CD14-positive monocyte (primary cell): ENCODE data around the gene STK39. TPM values are rescaled to one million over a fixed set of nuclear protein-coding genes. Genes with fewer than 3 reads are reported as not detected.

Source experiments
- DNase-seq, 3 donors: peaks; one replicate each; pipeline ENCODE4 v3.0.0-alpha.2; 2011 to 2022
- H2AFZ ChIP-seq: 2 replicates; pipeline ENCODE4 v1.6.0; 2012; ENCODE audit warnings: mild to moderate bottlenecking, low read depth, low read length, inconsistent platforms; ENCODE audit not compliant: insufficient read depth, poor library complexity, severe bottlenecking
- H3K27ac ChIP-seq, 2 donors: 1 replicate in 1 of 2; 2 replicates in 1 of 2; pipeline ENCODE4 v1.5.1; 2012 to 2013; ENCODE audit warnings: low read length in 2 of 2, control low read depth in 1 of 2, inconsistent platforms in 1 of 2, low read depth in 1 of 2, mild to moderate bottlenecking in 1 of 2
- H3K27me3 ChIP-seq, 2 donors: one replicate each; pipeline versions ENCODE4 v1.6.0 to v1.6.1; 2011 to 2013; ENCODE audit warnings: low read length in 2 of 2; ENCODE audit not compliant: control insufficient read depth in 2 of 2, insufficient read depth in 2 of 2
- H3K36me3 ChIP-seq, 2 donors: replicated peaks in 1 of 2; 1 replicate in 1 of 2; 2 replicates in 1 of 2; pipeline versions ENCODE4 v1.5.1 to v1.6.1; 2012 to 2013; ENCODE audit warnings: low read length in 2 of 2, control low read depth in 1 of 2, inconsistent platforms in 1 of 2, mild to moderate bottlenecking in 1 of 2; ENCODE audit not compliant: insufficient read depth in 2 of 2, control insufficient read depth in 1 of 2
- H3K4me1 ChIP-seq, 2 donors: 1 replicate in 1 of 2; 2 replicates in 1 of 2; pipeline versions ENCODE4 v1.5.1 to v1.6.1; 2012 to 2013; ENCODE audit warnings: low read length in 2 of 2, control low read depth in 1 of 2, inconsistent platforms in 1 of 2, mild to moderate bottlenecking in 1 of 2, moderate library complexity in 1 of 2; ENCODE audit not compliant: insufficient read depth in 2 of 2, control insufficient read depth in 1 of 2
- H3K4me2 ChIP-seq: replicated peaks from 2 replicates; pipeline ENCODE3; 2012; ENCODE audit warnings: low read length, moderate library complexity, mild to moderate bottlenecking; ENCODE audit not compliant: poor library complexity, severe bottlenecking; ENCODE audit errors: extremely low read depth
- H3K4me3 ChIP-seq, 3 experiments: fragments of 200-600 bp in 1 of 3; sonication (generic) in 1 of 3; replicated peaks in 1 of 3; 1 replicate in 2 of 3; 2 replicates in 1 of 3; pipeline ENCODE4 v1.5.1; 2011 to 2013; ENCODE audit warnings: low read length in 3 of 3, mild to moderate bottlenecking in 3 of 3, control low read depth in 2 of 3, low read depth in 2 of 3, inconsistent platforms in 1 of 3, moderate library complexity in 1 of 3
- H3K79me2 ChIP-seq: 2 replicates; pipeline ENCODE4 v1.6.0; 2012; ENCODE audit warnings: mild to moderate bottlenecking, control low read depth, inconsistent platforms, low read length, moderate library complexity; ENCODE audit not compliant: insufficient read depth
- H3K9ac ChIP-seq: 2 replicates; pipeline ENCODE4 v1.6.0; 2017; ENCODE audit warnings: low read length, mild to moderate bottlenecking; ENCODE audit not compliant: insufficient read depth, poor library complexity, severe bottlenecking
- H3K9me3 ChIP-seq, 2 donors: replicated peaks in 1 of 2; 1 replicate in 1 of 2; 2 replicates in 1 of 2; pipeline versions ENCODE4 v1.5.1 to v1.6.1; 2012 to 2013; ENCODE audit warnings: low read length in 2 of 2, control low read depth in 1 of 2; ENCODE audit not compliant: control insufficient read depth in 1 of 2, insufficient read depth in 1 of 2
- H4K20me1 ChIP-seq: 2 replicates; pipeline ENCODE4 v1.6.0; 2012; ENCODE audit warnings: mild to moderate bottlenecking, low read length, control low read depth, moderate library complexity; ENCODE audit not compliant: insufficient read depth
- H3K27ac Mint-ChIP-seq, 7 donors: one replicate each; pipeline ENCODE4 v1.8.0; 2020; ENCODE audit warnings: mild to moderate bottlenecking in 7 of 7, mixed read lengths in 7 of 7, moderate library complexity in 6 of 7, inconsistent platforms in 2 of 7
- H3K27me3 Mint-ChIP-seq, 3 donors: one replicate each; pipeline ENCODE4 v1.8.0; 2021 to 2022; ENCODE audit warnings: low read depth in 3 of 3, mild to moderate bottlenecking in 3 of 3, mixed read lengths in 3 of 3, moderate library complexity in 3 of 3, inconsistent platforms in 1 of 3
- H3K36me3 Mint-ChIP-seq, 2 donors: one replicate each; pipeline ENCODE4 v1.8.0; 2020; ENCODE audit warnings: mixed read lengths in 2 of 2, inconsistent platforms in 1 of 2, mild to moderate bottlenecking in 1 of 2
- H3K4me1 Mint-ChIP-seq: one replicate; pipeline ENCODE4 v1.8.0; 2020; ENCODE audit warnings: mild to moderate bottlenecking, mixed read lengths
- H3K4me3 Mint-ChIP-seq, 2 donors: one replicate each; pipeline ENCODE4 v1.8.0; 2020; ENCODE audit warnings: mild to moderate bottlenecking in 2 of 2, mixed read lengths in 2 of 2, moderate library complexity in 1 of 2
- H3K9me3 Mint-ChIP-seq, 7 donors: one replicate each; pipeline ENCODE4 v1.8.0; 2020 to 2022; ENCODE audit warnings: mixed read lengths in 7 of 7, mild to moderate bottlenecking in 6 of 7, moderate library complexity in 6 of 7, inconsistent platforms in 2 of 7
- CTCF ChIP-seq: fragments of 200-600 bp; IDR thresholded peaks from one replicate; pipeline ENCODE4 v1.8.0; 2022; ENCODE audit warnings: antibody characterized with exemption, mild to moderate bottlenecking
- WGBS: methylation state at CpG from one replicate; pipeline ENCODE4 v1.1.5; 2013; ENCODE audit warnings: missing lambda C conversion rate; ENCODE audit not compliant: insufficient coverage; 5-methylcytosine and 5-hydroxymethylcytosine counted together
- intact Hi-C, 2 donors: fragments of 100-400 bp; cut with micrococcal nuclease; formaldehyde crosslinking; loops; one replicate each; pipeline versions ENCODE4 v1.15.0 to v1.15.1; 2023
- polyA plus RNA-seq, 3 donors: library from polyadenylated mRNA; depleted of rRNA in 1 of 3; unstranded in 2 of 3; stranded (reverse) in 1 of 3; fragments of 300-500 nt in 2 of 3; fragments of >200 nt in 1 of 3; fragmentation: Illumina TruSeq in 2 of 3; gene quantifications; 1 replicate in 2 of 3; 2 replicates in 1 of 3; pipeline ENCODE4 v1.2.3, GENCODE V29; 2012 to 2021

Gene STK39
- polyA plus RNA-seq, 3 donors: 1.2 to 2.7 (median 2.6) TPM

GRCh38 chr2:168008646-168009195 lies 238.7 kb downstream of the STK39 start:
- Mint-ChIP-seq H3K27me3 (no peaks in the 10 kb centered on the region), H3K4me1 (peaks cover 3% of the 10 kb centered on the region), H3K4me3 (no peak overlapping the region), H3K27ac (no peak overlapping the region), H3K36me3 (peaks cover 55% of the 10 kb centered on the region in 2 donors), H3K9me3 (peaks cover 0 to 2% (median 0%) of the 10 kb centered on the region in 7 donors)
- TF ChIP-seq CTCF: no peak
- Histone ChIP-seq H3K27me3 (no peaks in the 10 kb centered on the region), H3K9me3 (no peaks in the 10 kb centered on the region), H3K4me1 (no peaks in the 10 kb centered on the region), H4K20me1 (no peaks in the 10 kb centered on the region), H3K4me2 (no peak overlapping the region), H3K4me3 (no peak overlapping the region), H3K79me2 (no peaks in the 10 kb centered on the region), H3K27ac (no peak overlapping the region), H2AFZ (no peak overlapping the region), H3K9ac (no peak overlapping the region), H3K36me3 (peaks cover 9 to 74% of the 10 kb centered on the region in 2 donors)
- intact Hi-C loops: no loop called here
- 100% methylated on average over 1 of the region's 3 CpGs for WGBS
- DNase-seq: no peak

GRCh38 chr2:168006498-168006897 lies 240.9 kb downstream of the STK39 start:
- Mint-ChIP-seq H3K27ac (no peak overlapping the region), H3K9me3 (peaks cover 0 to 5% (median 0%) of the 10 kb centered on the region in 7 donors), H3K4me1 (peaks cover 11% of the 10 kb centered on the region), H3K4me3 (no peak overlapping the region), H3K36me3 (peaks cover 41 to 44% of the 10 kb centered on the region in 2 donors), H3K27me3 (no peaks in the 10 kb centered on the region)
- no peak overlapping the region for H2AFZ ChIP-seq
- no peaks in the 10 kb centered on the region for H3K79me2 ChIP-seq
- no peak overlapping the region for H3K27ac ChIP-seq
- no peaks in the 10 kb centered on the region for H4K20me1 ChIP-seq
- H3K9me3 ChIP-seq: no peaks in the 10 kb centered on the region
- WGBS: 93% methylated on average over 4 of the region's 5 CpGs
- peaks cover 3 to 52% of the 10 kb centered on the region in 2 donors for H3K36me3 ChIP-seq
- no peak overlapping the region for H3K4me2 ChIP-seq
- TF ChIP-seq CTCF: no peak
- no peak for DNase-seq
- no peaks in the 10 kb centered on the region for H3K27me3 ChIP-seq
- no peak overlapping the region for H3K9ac ChIP-seq
- H3K4me1 ChIP-seq: no peaks in the 10 kb centered on the region
- intact Hi-C loops: no loop called here
- no peak overlapping the region for H3K4me3 ChIP-seq
